Endothelial cell of hepatic sinusoid (primary cell): ENCODE results near the gene ZYG11B.
"Not testable (repeated sequence)": the region's sequence is repeated elsewhere in the genome, so short reads cannot be mapped to it uniquely, and the experiment has no call there.

Experiments
- in situ Hi-C: cut with HindIII; loops from 2 replicates; pipeline ENCODE4 v1.10.0; 2017; ENCODE audit warnings: low sequenced_read_pairs

Gene ZYG11B

GRCh38 chr1:52726265-52727113 is at the start of gene ZYG11B:
Gene ZYG11B (plus strand): TSS chr1:52726453. CDS start chr1:52726654, 201 bp downstream.
- in situ Hi-C loops = loop anchor here (5.0 kb wide), 1 partner anchor 36 kb away; no protein-coding TSS in a partner anchor

GRCh38 chr1:52677076-52677806 is 49.0 kb upstream of the ZYG11B start:
- in situ Hi-C loops = loop anchor here (5.0 kb wide), 1 partner anchor 105 kb away; no protein-coding TSS in a partner anchor

GRCh38 chr1:52679048-52679447 is 47.2 kb upstream of the ZYG11B start:
- in situ Hi-C loops = loop anchor here (5.0 kb wide), 1 partner anchor 107 kb away; no protein-coding TSS in a partner anchor

- in situ Hi-C loops = loop anchor here (5.0 kb wide), 1 partner anchor 107 kb away; no protein-coding TSS in a partner anchor
Observed at GRCh38 chr1:52679498-52679897, 46.8 kb upstream of the ZYG11B start.

- in situ Hi-C loops = no loop called here
Observed at GRCh38 chr1:52680353-52680752, 45.9 kb upstream of the ZYG11B start.

GRCh38 chr1:52681136-52681535 is 45.1 kb upstream of the ZYG11B start:
- in situ Hi-C loops = no loop called here

GRCh38 chr1:52683367-52683940 is 42.8 kb upstream of the ZYG11B start:
- in situ Hi-C loops = no loop called here

- in situ Hi-C loops = no loop called here
Observed at GRCh38 chr1:52684545-52684944, 41.7 kb upstream of the ZYG11B start.

- in situ Hi-C loops = not testable (repeated sequence)
Observed at GRCh38 chr1:52686261-52686751, 39.9 kb upstream of the ZYG11B start.

- in situ Hi-C loops = no loop called here
Observed at GRCh38 chr1:52686830-52687229, 39.4 kb upstream of the ZYG11B start.

- in situ Hi-C loops = no loop called here
Observed at GRCh38 chr1:52691821-52692220, 34.4 kb upstream of the ZYG11B start.

GRCh38 chr1:52692697-52693096 is 33.6 kb upstream of the ZYG11B start:
- in situ Hi-C loops = no loop called here

GRCh38 chr1:52693351-52693750 is 32.9 kb upstream of the ZYG11B start:
- in situ Hi-C loops = not testable (repeated sequence)

- in situ Hi-C loops = no loop called here
Observed at GRCh38 chr1:52693843-52694242, 32.4 kb upstream of the ZYG11B start.

- in situ Hi-C loops = no loop called here
Observed at GRCh38 chr1:52695627-52696026, 30.6 kb upstream of the ZYG11B start.

GRCh38 chr1:52697795-52698674 is 28.2 kb upstream of the ZYG11B start, which contains the start of gene COA7:
Gene COA7 (minus strand): TSS chr1:52698347. CDS start chr1:52698326, 21 bp downstream.
- in situ Hi-C loops = no loop called here

GRCh38 chr1:52702886-52703787 is 23.1 kb upstream of the ZYG11B start:
- in situ Hi-C loops = no loop called here

- in situ Hi-C loops = no loop called here
Observed at GRCh38 chr1:52706136-52706670, 20.1 kb upstream of the ZYG11B start.
